ENCODE results near the gene REPS1.

DNA sequence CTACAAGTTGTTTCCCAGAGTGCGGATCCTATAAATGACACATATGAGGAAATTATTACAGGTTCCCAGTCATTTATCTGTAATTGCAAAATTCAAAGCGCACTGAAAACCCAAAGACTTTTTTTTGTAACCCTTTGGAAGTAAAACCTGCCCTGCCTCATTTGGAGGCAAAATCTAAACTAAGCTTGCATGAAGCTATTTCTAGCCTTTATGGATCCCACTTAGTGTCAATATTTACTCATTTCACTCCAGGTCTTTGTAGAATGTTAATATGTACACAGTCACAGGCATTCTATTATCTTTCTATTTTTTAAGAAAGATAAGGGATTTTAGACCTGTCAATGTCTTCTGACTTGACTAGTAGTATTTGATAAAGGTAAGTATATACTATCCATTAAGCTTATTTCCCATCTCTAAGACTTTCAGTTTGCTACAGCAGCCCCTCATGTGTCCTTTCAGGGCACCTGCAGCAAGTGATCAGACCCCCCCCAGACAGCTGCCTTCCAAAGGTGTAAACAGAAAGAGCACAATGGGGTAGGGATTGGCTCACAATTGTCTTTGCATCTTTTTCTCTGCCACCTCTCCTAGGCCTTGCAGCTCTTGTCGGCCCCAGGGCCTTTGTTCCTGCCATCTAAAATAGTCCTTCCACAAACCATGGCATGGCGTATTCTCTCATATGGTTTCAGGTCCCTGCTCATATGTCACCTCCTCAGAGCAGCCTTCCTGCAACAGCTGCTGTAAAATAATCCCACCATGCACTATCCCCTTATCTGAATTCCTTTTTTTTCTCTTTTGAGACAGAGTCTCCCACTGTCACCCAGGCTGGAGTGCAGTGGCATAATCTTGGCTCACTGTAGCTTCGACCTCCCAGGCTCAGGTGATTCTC is 1.3 kb upstream of the REPS1 start:
- TF ChIP-seq GATA3 (IDR thresholded peaks at IDR 0.05; ENCODE audit: low read depth, low read length) (no peak), GATA2 (IDR thresholded peaks at IDR 0.05; ENCODE audit: low read depth, low read length) (no peak)

Measured in SH-SY5Y (cell line).